Astrocyte (in vitro differentiated cells and primary cell): Measurements from ENCODE around the gene RGR.

Source experiments
- EZH2 ChIP-seq: IDR thresholded peaks from 2 replicates; pipeline ENCODE4 v1.6.1; 2012; ENCODE audit warnings: mild to moderate bottlenecking, low read length, inconsistent platforms; ENCODE audit not compliant: insufficient read depth
- TF ChIP-seq, protein P1 (sequence below): IDR thresholded peaks from 2 replicates; pipeline ENCODE4 v1.5.1; 2011; ENCODE audit warnings: low read depth, mild to moderate bottlenecking, inconsistent platforms, low read length, moderate library complexity; ENCODE audit not compliant: insufficient read depth

GRCh38 chr10:84296091-84296981, 51.5 kb downstream of the RGR start:
- TF ChIP-seq, protein P1, sequence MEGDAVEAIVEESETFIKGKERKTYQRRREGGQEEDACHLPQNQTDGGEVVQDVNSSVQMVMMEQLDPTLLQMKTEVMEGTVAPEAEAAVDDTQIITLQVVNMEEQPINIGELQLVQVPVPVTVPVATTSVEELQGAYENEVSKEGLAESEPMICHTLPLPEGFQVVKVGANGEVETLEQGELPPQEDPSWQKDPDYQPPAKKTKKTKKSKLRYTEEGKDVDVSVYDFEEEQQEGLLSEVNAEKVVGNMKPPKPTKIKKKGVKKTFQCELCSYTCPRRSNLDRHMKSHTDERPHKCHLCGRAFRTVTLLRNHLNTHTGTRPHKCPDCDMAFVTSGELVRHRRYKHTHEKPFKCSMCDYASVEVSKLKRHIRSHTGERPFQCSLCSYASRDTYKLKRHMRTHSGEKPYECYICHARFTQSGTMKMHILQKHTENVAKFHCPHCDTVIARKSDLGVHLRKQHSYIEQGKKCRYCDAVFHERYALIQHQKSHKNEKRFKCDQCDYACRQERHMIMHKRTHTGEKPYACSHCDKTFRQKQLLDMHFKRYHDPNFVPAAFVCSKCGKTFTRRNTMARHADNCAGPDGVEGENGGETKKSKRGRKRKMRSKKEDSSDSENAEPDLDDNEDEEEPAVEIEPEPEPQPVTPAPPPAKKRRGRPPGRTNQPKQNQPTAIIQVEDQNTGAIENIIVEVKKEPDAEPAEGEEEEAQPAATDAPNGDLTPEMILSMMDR: no peak
- TF ChIP-seq EZH2: no peak
